Liver (tissue), 9 donors: ENCODE data around the gene SCGN. TPM values are rescaled to one million over a fixed set of nuclear protein-coding genes. Genes with fewer than 3 reads are reported as not detected.

Experiments used
- DNase-seq: peaks from one replicate; pipeline ENCODE4 v3.0.0-alpha.2; 2017; ENCODE audit warnings: low spot score
- H3K27ac ChIP-seq, 2 donors: one replicate each; pipeline ENCODE4 v1.7.0; 2013; ENCODE audit warnings: inconsistent platforms in 2 of 2, low read length in 2 of 2, control low read depth in 1 of 2, low read depth in 1 of 2, mild to moderate bottlenecking in 1 of 2
- H3K27me3 ChIP-seq, 4 donors: one replicate each; pipeline versions ENCODE4 v1.6.1 to v1.7.0; 2013; ENCODE audit warnings: low read length in 3 of 4, inconsistent platforms in 1 of 4, mild to moderate bottlenecking in 1 of 4, moderate library complexity in 1 of 4; ENCODE audit not compliant: control insufficient read depth in 4 of 4, insufficient read depth in 4 of 4
- H3K36me3 ChIP-seq, 4 donors: one replicate each; pipeline versions ENCODE4 v1.6.1 to v1.7.0; 2013; ENCODE audit warnings: low read length in 3 of 4, mild to moderate bottlenecking in 3 of 4, low read depth in 1 of 4, moderate library complexity in 1 of 4; ENCODE audit not compliant: control insufficient read depth in 4 of 4, insufficient read depth in 3 of 4
- H3K4me1 ChIP-seq, 4 donors: one replicate each; pipeline versions ENCODE4 v1.6.1 to v1.7.0; 2013; ENCODE audit warnings: low read length in 3 of 4, mild to moderate bottlenecking in 3 of 4, moderate library complexity in 1 of 4; ENCODE audit not compliant: control insufficient read depth in 4 of 4, insufficient read depth in 4 of 4
- H3K4me3 ChIP-seq, 3 donors: one replicate each; pipeline versions ENCODE4 v1.6.1 to v1.7.0; 2013; ENCODE audit warnings: low read length in 3 of 3, control low read depth in 1 of 3, low read depth in 1 of 3, mild to moderate bottlenecking in 1 of 3
- H3K9ac ChIP-seq, 2 donors: one replicate each; pipeline ENCODE4 v1.7.0; 2013; ENCODE audit warnings: low read length in 2 of 2, mild to moderate bottlenecking in 2 of 2, moderate library complexity in 2 of 2, control low read depth in 1 of 2, low read depth in 1 of 2
- H3K9me3 ChIP-seq, 4 donors: one replicate each; pipeline versions ENCODE4 v1.6.1 to v1.7.0; 2013; ENCODE audit warnings: low read length in 3 of 4; ENCODE audit not compliant: control insufficient read depth in 4 of 4
- CTCF ChIP-seq: fragments of 150-350 bp; IDR thresholded peaks from 2 replicates; pipeline ENCODE4 v1.5.1; 2017; ENCODE audit warnings: improper control_type of control experiment, low read depth, low read length; ENCODE audit not compliant: missing input control
- FOXA2 ChIP-seq: IDR thresholded peaks from 2 replicates; pipeline ENCODE4 v1.6.1; 2016; ENCODE audit warnings: antibody characterized with exemption
- GABPA ChIP-seq, 2 donors: IDR thresholded peaks in 1 of 2; conservative IDR thresholded peaks in 1 of 2; 2 replicates each; pipeline ENCODE4 v1.6.1; 2016; ENCODE audit warnings: antibody characterized with exemption in 2 of 2, mild to moderate bottlenecking in 1 of 2, moderate library complexity in 1 of 2
- HNF4A ChIP-seq, 2 donors: conservative IDR thresholded peaks; 2 replicates each; pipeline ENCODE4 v1.6.1; 2016; ENCODE audit warnings: antibody characterized with exemption in 2 of 2, mild to moderate bottlenecking in 2 of 2
- HNF4G ChIP-seq: IDR thresholded peaks from 2 replicates; pipeline ENCODE4 v1.6.1; 2016; ENCODE audit warnings: antibody characterized with exemption
- RAD21 ChIP-seq, 2 donors: IDR thresholded peaks; 2 replicates each; pipeline ENCODE4 v1.6.1; 2016; ENCODE audit warnings: antibody characterized with exemption in 2 of 2, mild to moderate bottlenecking in 2 of 2
- RXRA ChIP-seq, 2 donors: IDR thresholded peaks; 2 replicates each; pipeline ENCODE4 v1.6.1; 2017 to 2018; ENCODE audit warnings: antibody characterized with exemption in 2 of 2, mild to moderate bottlenecking in 1 of 2
- SP1 ChIP-seq: IDR thresholded peaks from 2 replicates; pipeline ENCODE4 v1.6.1; 2018; ENCODE audit warnings: antibody characterized with exemption, mild to moderate bottlenecking
- TAF1 ChIP-seq: conservative IDR thresholded peaks from 2 replicates; pipeline ENCODE4 v1.6.1; 2016; ENCODE audit warnings: antibody characterized with exemption, mild to moderate bottlenecking
- YY1 ChIP-seq: IDR thresholded peaks from 2 replicates; pipeline ENCODE4 v1.6.1; 2016; ENCODE audit warnings: antibody characterized with exemption, mild to moderate bottlenecking
- WGBS: extraction: QIAGEN DNeasy Blood & Tissue Kit; methylation state at CpG from one replicate; pipeline ENCODE4 v1.1.7; 2013; 5-methylcytosine and 5-hydroxymethylcytosine counted together
- polyA plus RNA-seq, 2 donors: library from polyadenylated mRNA; stranded (reverse) in 1 of 2; unstranded in 1 of 2; fragments of 200-250 nt in 1 of 2; fragments of >200 nt in 1 of 2; fragmentation: Nextera tagmentation in 1 of 2; extraction: Ambion mirVana in 1 of 2; gene quantifications; one replicate each; pipeline versions ENCODE4 v1.2.1 to v1.2.3, GENCODE V29; 2013 to 2015
- total RNA-seq, 2 donors: library from RNA; depleted of rRNA; stranded (reverse); fragments of >200 nt; gene quantifications; one replicate each; pipeline ENCODE4 v1.2.3, GENCODE V29; 2014
- TF ChIP-seq, protein P1 (sequence below): IDR thresholded peaks from 2 replicates; pipeline ENCODE4 v1.6.1; 2016; ENCODE audit warnings: antibody characterized with exemption
- TF ChIP-seq, protein P2 (sequence below): IDR thresholded peaks from 2 replicates; pipeline ENCODE4 v1.6.1; 2016; ENCODE audit warnings: antibody characterized with exemption
- TF ChIP-seq, protein P3 (sequence below): IDR thresholded peaks from 2 replicates; pipeline ENCODE4 v1.6.1; 2016; ENCODE audit warnings: antibody characterized with exemption, mild to moderate bottlenecking
- donor health status: healthy.
- donor health status: healthy.
- donor health status: healthy.
- donor health status: healthy.
- donor health status: healthy.

SCGN gene
- total and polyA plus RNA-seq, 4 donors, result 0.28 to 8.1 (median 2.8) TPM

GRCh38 chr6:25704001-25704400 lies 52.0 kb downstream of the SCGN start:
- WGBS, result 85% methylated on average over 3 of the region's 3 CpGs
- no peaks in the 10 kb centered on the region for H3K36me3 ChIP-seq
- TF ChIP-seq, protein P1, sequence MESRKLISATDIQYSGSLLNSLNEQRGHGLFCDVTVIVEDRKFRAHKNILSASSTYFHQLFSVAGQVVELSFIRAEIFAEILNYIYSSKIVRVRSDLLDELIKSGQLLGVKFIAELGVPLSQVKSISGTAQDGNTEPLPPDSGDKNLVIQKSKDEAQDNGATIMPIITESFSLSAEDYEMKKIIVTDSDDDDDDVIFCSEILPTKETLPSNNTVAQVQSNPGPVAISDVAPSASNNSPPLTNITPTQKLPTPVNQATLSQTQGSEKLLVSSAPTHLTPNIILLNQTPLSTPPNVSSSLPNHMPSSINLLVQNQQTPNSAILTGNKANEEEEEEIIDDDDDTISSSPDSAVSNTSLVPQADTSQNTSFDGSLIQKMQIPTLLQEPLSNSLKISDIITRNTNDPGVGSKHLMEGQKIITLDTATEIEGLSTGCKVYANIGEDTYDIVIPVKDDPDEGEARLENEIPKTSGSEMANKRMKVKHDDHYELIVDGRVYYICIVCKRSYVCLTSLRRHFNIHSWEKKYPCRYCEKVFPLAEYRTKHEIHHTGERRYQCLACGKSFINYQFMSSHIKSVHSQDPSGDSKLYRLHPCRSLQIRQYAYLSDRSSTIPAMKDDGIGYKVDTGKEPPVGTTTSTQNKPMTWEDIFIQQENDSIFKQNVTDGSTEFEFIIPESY, result no peak
- TF ChIP-seq RAD21 (IDR thresholded peaks at IDR 0.05) (no peak), SP1 (no peak), RXRA (IDR thresholded peaks at IDR 0.05) (no peak), GABPA (IDR thresholded peaks at IDR 0.05 in 1 of 2, conservative IDR thresholded peaks at IDR 0.05 in 1 of 2) (no peak), HNF4G (no peak), CTCF (no peak), YY1 (no peak), HNF4A (conservative IDR thresholded peaks at IDR 0.05) (no peak), TAF1 (no peak), FOXA2 (no peak)
- TF ChIP-seq, protein P2, sequence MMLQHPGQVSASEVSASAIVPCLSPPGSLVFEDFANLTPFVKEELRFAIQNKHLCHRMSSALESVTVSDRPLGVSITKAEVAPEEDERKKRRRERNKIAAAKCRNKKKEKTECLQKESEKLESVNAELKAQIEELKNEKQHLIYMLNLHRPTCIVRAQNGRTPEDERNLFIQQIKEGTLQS, result no peak
- TF ChIP-seq, protein P3, sequence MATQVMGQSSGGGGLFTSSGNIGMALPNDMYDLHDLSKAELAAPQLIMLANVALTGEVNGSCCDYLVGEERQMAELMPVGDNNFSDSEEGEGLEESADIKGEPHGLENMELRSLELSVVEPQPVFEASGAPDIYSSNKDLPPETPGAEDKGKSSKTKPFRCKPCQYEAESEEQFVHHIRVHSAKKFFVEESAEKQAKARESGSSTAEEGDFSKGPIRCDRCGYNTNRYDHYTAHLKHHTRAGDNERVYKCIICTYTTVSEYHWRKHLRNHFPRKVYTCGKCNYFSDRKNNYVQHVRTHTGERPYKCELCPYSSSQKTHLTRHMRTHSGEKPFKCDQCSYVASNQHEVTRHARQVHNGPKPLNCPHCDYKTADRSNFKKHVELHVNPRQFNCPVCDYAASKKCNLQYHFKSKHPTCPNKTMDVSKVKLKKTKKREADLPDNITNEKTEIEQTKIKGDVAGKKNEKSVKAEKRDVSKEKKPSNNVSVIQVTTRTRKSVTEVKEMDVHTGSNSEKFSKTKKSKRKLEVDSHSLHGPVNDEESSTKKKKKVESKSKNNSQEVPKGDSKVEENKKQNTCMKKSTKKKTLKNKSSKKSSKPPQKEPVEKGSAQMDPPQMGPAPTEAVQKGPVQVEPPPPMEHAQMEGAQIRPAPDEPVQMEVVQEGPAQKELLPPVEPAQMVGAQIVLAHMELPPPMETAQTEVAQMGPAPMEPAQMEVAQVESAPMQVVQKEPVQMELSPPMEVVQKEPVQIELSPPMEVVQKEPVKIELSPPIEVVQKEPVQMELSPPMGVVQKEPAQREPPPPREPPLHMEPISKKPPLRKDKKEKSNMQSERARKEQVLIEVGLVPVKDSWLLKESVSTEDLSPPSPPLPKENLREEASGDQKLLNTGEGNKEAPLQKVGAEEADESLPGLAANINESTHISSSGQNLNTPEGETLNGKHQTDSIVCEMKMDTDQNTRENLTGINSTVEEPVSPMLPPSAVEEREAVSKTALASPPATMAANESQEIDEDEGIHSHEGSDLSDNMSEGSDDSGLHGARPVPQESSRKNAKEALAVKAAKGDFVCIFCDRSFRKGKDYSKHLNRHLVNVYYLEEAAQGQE, result no peak
- no peak for DNase-seq
- H3K27me3 ChIP-seq, result no peaks in the 10 kb centered on the region
- no peak overlapping the region for H3K4me3 ChIP-seq
- H3K9me3 ChIP-seq, result no peaks in the 10 kb centered on the region
- H3K27ac ChIP-seq, result no peak overlapping the region
- no peaks in the 10 kb centered on the region for H3K4me1 ChIP-seq
- H3K9ac ChIP-seq, result no peak overlapping the region

DNA sequence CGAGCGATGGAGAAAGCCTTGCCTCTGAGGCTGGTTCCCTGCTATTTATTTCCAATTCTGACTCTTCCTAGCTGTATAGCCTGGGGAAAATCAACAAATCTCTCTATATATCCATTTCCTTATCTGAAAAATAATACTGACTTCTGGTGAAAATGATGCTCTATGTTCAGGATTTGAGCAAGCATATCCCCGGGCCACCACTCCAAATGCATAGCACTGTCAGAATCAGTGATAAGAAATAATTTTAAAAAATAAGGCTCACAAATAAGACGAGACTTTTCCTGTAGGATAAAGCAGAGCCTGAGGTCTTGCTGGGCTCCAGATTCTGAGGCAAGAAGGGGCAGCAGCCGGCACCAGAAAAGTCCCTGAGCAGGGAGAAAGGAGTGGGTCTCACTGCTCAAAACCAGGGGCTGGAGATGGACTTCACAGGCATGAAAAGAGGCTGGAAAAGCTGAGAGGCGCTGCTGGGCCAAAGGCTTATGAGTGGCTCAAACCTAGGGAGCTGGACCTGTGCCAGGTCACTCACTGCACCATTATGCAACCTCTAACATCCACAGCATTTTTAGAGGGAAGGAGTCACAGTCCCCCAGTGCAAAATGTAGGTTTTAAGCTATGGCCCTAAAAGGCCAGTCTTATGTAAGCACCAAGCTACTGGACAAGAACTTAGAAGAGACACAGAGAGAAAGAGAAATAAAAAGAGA lies 54.4 kb downstream of the SCGN start:
- no peaks in the 10 kb centered on the region for H3K9me3 ChIP-seq
- peak; percentile 60 for DNase-seq
- no peaks in the 10 kb centered on the region for H3K27me3 ChIP-seq
- WGBS, result 93% methylated on average over 6 of the region's 6 CpGs
- H3K36me3 ChIP-seq, result no peaks in the 10 kb centered on the region
- no peak overlapping the region for H3K4me3 ChIP-seq
- TF ChIP-seq YY1, result no peak
- H3K4me1 ChIP-seq, result no peaks in the 10 kb centered on the region
- no peak overlapping the region for H3K27ac ChIP-seq
- H3K9ac ChIP-seq, result no peak overlapping the region
